ENCODE measurements around the gene PHLPP2.
"Not testable (repeated sequence)": the region's sequence is repeated elsewhere in the genome, so short reads cannot be mapped to it uniquely, and the experiment has no call there.

Gene PHLPP2

DNA sequence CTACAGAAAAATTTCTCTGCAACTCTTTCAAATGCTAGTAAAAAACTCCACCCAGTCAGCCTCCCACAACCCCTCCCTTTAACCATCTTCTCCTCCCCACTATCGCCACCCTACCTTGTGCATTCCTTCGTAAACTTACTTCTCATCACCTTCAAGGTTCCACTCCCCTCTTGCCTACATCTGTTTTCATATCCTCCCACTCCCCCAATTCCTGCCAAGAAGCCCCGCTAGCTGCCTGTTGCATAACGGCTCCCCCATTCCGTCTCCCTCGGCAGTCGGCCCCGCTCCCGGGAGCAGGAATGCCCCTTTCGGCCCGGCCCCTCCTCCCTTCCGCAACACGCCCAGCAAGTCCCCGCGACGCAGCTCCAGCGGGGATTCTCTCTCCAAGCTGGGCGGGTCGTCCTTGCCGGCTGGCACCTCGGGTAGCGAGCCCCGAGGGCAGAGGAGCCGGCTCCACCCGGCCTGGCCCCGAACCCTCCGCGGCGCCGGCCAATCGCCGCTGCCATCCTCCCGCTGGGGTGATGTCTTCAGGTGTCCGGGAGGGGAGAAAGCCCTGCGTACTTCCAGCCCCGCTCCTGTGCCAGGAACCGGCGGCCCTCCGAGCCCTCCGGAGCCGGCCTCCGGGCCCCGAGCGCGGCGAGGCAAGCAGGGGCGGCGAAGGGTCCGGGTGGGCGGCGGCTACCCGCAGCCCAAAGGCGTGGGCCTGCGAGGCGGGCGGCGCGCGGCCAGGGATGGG, 1.5 kb downstream of the PHLPP2 start:
- DNase-seq: no peak

GRCh38 chr16:71721066-71721740, 3.3 kb downstream of the PHLPP2 start:
- no peak for DNase-seq

- DNase-seq: no peak
Observed at GRCh38 chr16:71712501-71712900, 12.0 kb downstream of the PHLPP2 start.

DNA sequence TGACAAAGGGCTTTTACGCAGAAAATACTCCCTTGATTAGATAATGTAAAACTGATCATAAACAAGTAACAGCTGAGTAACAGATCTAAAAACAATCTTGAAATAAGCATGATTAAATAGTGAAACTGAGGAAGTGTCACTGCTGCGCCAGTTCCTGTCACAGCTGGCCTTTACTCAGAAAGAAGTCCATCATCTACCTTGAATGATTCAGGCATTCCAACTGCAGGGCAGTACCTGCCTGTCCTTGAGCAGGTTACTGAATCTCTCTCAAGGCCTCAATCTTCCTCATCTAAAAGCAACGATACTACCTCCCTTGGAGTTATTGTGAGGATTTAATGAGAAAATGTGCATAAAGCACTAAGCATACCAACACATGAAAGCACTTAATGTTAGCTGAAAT, 12.7 kb downstream of the PHLPP2 start:
- DNase-seq: no peak

DNA sequence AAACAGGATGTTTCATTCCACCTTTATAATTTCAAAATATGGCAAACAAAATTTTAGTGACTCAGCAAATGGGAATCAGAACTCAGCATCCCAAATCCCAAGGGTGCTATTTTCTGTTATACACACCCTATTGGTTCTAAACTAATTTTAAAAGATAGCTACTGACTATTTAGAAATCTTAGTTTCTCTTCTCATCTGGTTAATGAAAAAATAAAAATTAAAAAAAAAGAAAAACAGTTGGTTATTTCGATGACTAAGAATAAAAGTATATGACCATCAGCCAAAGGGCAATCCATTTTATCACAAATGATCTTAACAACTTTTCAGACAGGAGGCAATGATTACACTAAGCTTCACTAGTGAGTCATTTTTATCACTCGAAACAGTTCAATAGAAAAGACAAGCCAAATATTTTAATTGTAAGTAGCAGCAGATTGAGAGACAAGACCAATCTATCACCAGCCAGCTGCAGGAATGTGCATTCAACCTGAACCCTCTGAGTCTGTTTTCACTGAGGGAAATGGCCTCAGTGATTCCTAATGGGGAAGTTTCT, 15.2 kb downstream of the PHLPP2 start:
- DNase-seq: no peak

- no peak for DNase-seq
Observed at GRCh38 chr16:71708696-71709095, 15.8 kb downstream of the PHLPP2 start.

GRCh38 chr16:71707199-71707598, 17.3 kb downstream of the PHLPP2 start:
- no peak for DNase-seq

DNA sequence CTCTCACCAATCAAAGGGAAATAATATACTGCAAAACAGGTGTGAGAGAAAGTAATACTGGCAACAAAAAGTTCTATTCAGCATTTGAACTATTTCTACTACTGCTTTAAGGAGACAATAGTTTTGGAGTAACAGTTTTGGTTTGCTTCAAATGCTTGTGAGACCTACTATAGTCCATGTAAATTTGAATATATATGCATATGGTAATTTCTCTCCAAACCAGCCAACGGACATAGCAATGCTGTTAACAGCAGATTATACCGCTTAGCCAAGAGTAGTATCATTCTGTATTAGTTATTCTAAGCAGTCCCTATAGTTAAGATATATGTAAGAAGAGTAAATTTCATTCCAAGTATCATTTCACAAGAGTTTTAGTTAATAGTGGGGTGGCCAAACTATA, 18.5 kb downstream of the PHLPP2 start:
- DNase-seq: no peak

DNA sequence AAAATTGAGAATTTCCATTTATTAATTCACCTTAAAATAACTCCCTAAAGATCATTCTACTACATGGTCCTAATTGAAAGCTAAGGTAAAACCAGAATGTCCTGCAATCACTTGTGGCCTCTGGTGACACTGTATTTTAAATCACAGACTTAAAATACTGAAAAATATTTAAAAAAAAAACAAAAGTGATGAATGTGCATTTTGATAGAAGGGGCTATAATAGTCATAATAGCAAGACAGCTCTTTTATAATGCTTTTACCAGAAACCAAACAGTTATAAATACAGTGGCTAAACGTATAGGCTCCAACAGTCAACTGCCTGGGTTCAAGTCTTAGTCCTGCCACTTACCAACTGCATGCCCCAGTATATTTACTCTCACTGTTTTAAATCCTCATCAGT, 21.2 kb downstream of the PHLPP2 start:
- no peak for DNase-seq

DNA sequence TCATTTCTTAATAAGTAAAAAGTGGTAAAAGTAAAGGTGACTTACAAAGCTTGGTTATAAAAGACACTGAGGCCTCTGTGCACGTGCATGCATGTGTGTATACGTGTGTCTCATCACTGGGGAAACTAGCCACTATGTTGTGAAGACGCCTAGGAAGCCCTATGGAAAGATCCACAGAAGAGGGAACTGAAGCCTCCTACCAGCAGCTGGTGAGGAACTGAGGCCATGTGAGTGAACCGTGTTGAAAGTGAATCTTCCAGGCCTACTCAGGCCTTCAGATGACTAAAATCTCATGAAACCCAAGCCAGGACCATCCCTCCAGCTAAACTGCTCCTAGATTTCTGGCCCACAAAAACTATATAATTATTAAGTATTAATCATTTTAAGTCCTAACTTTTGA, 23.7 kb downstream of the PHLPP2 start:
- DNase-seq: no peak

DNA sequence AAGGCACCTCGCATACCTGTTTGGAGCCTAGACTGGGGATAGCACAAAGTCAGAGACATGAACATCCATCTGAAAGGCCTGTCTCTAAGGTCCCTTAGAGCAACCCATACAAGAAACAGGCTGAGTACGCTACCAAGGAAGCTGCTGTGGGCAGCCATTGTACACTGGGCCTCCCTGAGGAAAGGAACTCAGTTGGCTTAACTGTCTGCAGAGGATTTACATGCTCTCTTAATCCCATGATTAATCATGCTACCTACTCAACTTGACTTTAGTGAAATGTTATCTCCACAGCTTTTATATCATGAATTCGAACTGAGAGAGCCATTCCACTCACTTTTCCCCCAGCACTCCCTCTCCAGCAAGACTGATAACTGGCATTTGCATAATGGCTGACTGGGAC, 26.0 kb downstream of the PHLPP2 start:
- no peak for DNase-seq

DNA sequence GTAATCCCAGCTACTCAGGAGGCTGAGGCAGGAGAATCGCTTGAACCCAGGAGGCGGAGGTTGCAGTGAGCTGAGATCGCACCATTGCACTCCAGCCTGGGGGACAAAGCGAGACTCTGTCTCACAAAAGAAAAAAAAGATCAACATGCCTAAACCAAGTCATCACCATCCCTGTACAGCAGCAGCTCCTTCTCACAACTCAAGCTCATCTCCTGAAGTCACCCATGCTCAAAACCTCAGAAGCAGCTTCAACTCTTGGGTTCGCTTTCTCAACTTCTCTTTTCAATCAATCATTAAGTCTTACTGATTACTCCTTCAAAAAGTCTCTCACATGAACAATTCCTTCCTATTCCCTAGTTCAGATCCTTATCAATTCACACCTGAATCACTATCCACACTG, 31.3 kb downstream of the PHLPP2 start:
- no peak for DNase-seq

DNA sequence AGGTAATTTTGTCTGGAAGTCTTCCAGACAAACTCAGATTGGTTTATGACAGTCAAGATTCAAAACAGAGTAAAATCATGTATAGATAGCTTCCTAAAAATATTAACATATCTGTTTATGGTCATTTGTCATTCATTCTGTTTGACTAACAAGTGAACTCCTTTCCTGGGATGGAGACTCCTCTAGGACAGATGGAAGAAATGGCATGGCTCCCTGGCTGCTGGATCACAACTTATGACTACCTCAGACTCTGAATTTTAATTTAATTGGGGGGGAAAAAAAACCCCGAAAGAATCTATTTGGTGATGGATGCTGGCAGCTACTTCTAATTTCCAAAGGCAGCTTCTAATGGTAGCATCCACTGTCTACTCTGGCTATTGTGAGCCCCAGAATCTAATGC, 34.6 kb downstream of the PHLPP2 start:
- no peak for DNase-seq

DNA sequence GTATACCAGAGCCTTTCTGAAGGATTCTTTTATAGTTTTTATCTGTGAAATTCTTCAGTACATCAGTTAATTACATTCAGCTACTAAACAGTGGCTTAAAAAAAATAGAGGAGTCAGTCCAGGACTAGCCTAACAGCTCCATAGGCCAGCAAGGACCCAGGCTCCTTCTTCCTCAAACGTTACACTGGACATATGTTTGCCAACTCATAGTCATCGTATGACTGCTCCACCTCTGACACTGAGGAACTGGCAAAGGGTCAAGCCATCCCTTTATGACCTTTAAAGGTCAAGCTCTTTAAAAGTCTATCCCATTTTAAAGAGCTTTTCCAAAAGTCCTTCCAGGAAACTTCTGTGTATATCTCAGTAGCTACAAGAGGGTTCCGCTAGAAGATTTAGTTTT, 36.6 kb downstream of the PHLPP2 start:
- no peak for DNase-seq

- DNase-seq: not testable (repeated sequence)
Observed at GRCh38 chr16:71684280-71684679, 40.2 kb downstream of the PHLPP2 start.

- no peak for DNase-seq
Observed at GRCh38 chr16:71681360-71681759, 43.1 kb downstream of the PHLPP2 start.

- DNase-seq: no peak
Observed at GRCh38 chr16:71676236-71676635, 48.3 kb downstream of the PHLPP2 start.

DNA sequence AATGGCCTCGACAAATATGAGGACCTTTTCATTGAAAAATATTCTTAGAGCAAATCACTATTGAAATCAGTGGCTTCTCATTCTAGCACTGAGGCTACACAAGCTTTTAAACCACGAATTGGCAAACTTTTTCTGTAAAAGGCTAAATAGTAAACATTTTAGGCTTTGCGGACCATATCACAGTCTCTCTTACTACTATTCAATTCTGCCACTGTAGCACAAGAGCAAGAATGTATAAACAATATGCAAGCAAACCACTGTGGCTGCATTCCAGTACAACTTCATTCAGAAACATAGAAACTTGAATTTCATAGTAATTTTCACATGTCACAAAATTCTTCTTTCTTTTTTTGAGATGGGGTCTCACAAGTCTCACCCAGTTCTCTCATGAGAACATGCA, 49.1 kb downstream of the PHLPP2 start:
- no peak for DNase-seq

GRCh38 chr16:71674229-71674628, 50.3 kb downstream of the PHLPP2 start:
- DNase-seq: no peak

GRCh38 chr16:71673582-71673973, 50.9 kb downstream of the PHLPP2 start:
- no peak for DNase-seq

- no peak for DNase-seq
Observed at GRCh38 chr16:71672803-71673581, 51.5 kb downstream of the PHLPP2 start.

DNA sequence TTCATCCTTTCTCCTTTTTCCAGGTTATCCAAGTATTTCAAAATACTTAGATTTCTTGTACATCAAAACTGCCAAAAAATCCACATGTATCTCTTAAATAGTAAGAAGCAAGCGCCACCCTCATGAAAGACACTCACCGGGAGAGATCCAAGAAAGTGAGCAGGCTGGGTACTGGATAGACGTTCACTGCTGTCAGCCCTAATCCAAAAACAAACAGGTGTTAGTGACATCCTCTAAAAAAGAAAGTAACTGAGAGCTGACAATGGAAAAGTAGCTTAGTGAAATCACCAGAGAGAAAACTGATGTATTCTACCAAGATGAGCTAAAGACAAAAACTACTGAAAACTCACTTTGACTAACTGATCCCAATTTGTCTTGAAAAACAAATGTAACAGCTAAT, 52.4 kb downstream of the PHLPP2 start:
- no peak for DNase-seq

- no peak for DNase-seq
Observed at GRCh38 chr16:71671165-71671564, 53.3 kb downstream of the PHLPP2 start.

DNA sequence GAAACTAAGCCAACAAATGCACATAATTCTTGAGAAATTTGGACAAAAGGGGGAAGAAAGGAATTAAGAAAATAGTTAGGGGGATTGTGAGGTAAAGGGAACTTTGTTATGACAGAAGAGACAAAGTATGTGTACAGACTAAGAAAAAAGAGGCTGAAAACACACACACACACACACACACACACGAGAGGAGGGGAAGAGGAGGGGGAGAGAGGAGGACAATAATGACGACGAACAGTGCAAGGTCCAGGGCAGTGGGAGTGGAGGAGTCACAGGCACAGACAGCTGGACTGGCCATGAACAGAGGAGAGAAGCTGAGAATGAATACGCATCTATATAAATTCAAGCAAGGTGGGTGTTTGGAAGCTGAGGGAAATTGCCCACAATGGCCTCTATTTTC, 54.0 kb downstream of the PHLPP2 start:
- DNase-seq: no peak
